SU-DHL-6 (cell line): ENCODE results near the gene KANK2.

Source experiments
- H2AFZ ChIP-seq: fragments of 200-600 bp; sonication (generic); 2 replicates; pipeline ENCODE4 v1.6.1; 2014; ENCODE audit warnings: low read depth, mild to moderate bottlenecking, moderate library complexity, mixed read lengths, antibody characterized with exemption, low read length; ENCODE audit not compliant: severe bottlenecking
- H3F3A ChIP-seq: fragments of 200-600 bp; shearing (Covaris generic); 2 replicates; pipeline ENCODE4 v1.6.0; 2016; ENCODE audit warnings: antibody characterized with exemption, mild to moderate bottlenecking; ENCODE audit not compliant: insufficient read depth
- H3K27ac ChIP-seq: fragments of 200-600 bp; sonication (generic); 2 replicates; pipeline ENCODE4 v1.5.1; 2016; ENCODE audit warnings: low read depth, mild to moderate bottlenecking, low read length, moderate library complexity, mixed read lengths
- H3K27me3 ChIP-seq: fragments of 200-600 bp; sonication (generic), shearing (Covaris generic); 2 replicates; pipeline ENCODE4 v1.6.0; 2014; ENCODE audit warnings: mild to moderate bottlenecking, low read length
- H3K36me3 ChIP-seq: fragments of 200-600 bp; sonication (generic); 2 replicates; pipeline ENCODE4 v1.6.1; 2014; ENCODE audit warnings: mild to moderate bottlenecking, low read length, mixed read lengths
- H3K4me2 ChIP-seq: fragments of 300-600, 200-600 bp; shearing (Covaris generic), sonication (generic); 2 replicates; pipeline ENCODE4 v1.6.0; 2014; ENCODE audit warnings: low read length, low read depth, mild to moderate bottlenecking; ENCODE audit not compliant: poor library complexity, severe bottlenecking
- H3K4me3 ChIP-seq: fragments of 200-600 bp; sonication (generic); 2 replicates; pipeline ENCODE4 v1.5.1; 2014; ENCODE audit warnings: antibody characterized with exemption, low read length, mild to moderate bottlenecking, mixed read lengths; ENCODE audit not compliant: insufficient read depth, poor library complexity, severe bottlenecking
- H3K79me2 ChIP-seq: fragments of 200-600 bp; sonication (generic); 2 replicates; pipeline ENCODE4 v1.6.1; 2014; ENCODE audit warnings: mild to moderate bottlenecking, low read length, moderate library complexity; ENCODE audit not compliant: insufficient read depth
- H3K9ac ChIP-seq: fragments of 200-600 bp; sonication (generic); 2 replicates; pipeline ENCODE4 v1.7.0; 2014; ENCODE audit warnings: mild to moderate bottlenecking, low read length
- H3K9me2 ChIP-seq: fragments of 200-600 bp; sonication (generic); replicated peaks from 2 replicates; pipeline ENCODE4 v1.6.1; 2014; ENCODE audit warnings: low read length; ENCODE audit not compliant: insufficient read depth
- H3K9me3 ChIP-seq: fragments of 200-600 bp; sonication (generic); 2 replicates; pipeline ENCODE4 v1.6.1; 2014; ENCODE audit warnings: low read length, mixed read lengths; ENCODE audit not compliant: insufficient read depth
- H4K20me1 ChIP-seq: fragments of 200-600 bp; sonication (generic); 2 replicates; pipeline ENCODE4 v1.6.1; 2014; ENCODE audit warnings: low read depth, mild to moderate bottlenecking, antibody characterized with exemption, low read length, moderate library complexity, mixed read lengths
- EZH2phosphoT487 ChIP-seq: fragments of 200-600 bp; sonication (generic), shearing (Covaris generic); conservative IDR thresholded peaks from 2 replicates; pipeline ENCODE4 v1.6.1; 2018; ENCODE audit warnings: mild to moderate bottlenecking, antibody characterized with exemption, low read length, moderate library complexity, mixed read lengths
- TF ChIP-seq, protein P1 (sequence below): fragments of 200-600 bp; sonication (generic); IDR thresholded peaks from one replicate; pipeline ENCODE4 v1.5.1; 2017; ENCODE audit warnings: antibody characterized with exemption, mild to moderate bottlenecking, low read length, moderate library complexity; ENCODE audit not compliant: insufficient read depth, poor library complexity, severe bottlenecking

KANK2 gene

DNA sequence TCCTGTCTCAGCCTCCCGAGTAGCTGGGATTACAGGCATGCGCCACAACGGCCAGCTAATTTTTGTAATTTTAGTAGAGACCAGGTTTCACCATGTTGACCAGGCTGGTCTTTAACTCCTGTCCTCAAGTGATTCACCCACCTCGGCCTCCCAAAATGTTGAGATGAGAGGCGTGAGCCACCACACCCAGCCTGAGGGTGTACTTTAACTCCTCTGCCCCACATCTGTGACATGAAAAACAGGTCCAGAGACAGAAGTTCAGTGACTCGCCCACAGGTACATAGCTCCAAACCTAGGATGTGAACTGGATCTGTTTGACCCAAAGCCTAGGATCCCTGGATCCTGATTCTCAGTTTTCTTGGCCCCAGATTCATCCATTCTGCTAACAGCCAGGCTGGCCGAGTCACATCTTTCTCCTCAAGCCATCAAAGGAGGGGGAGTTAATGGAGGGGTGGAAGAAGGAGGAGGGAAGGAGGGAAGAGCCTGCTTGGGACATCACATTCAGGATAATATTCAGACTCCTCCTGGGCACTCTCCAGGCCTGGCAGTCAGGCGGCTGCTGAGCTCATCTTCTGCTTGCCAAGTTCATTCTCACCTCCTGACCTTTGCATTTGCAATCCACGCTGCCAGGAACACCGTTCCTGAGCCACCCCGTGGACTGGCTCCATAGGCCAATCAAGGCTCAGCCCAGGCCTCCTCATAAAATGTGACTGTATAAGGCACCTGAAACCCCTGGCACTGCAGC, 44.9 kb downstream of the KANK2 start:
- no peaks in the 10 kb centered on the region for H3F3A ChIP-seq
- H3K4me2 ChIP-seq = no peak overlapping the region
- H3K27ac ChIP-seq = no peak overlapping the region
- peaks cover 2% of the 10 kb centered on the region; the same call in 1 of the 2 replicates for H3K36me3 ChIP-seq
- no peak overlapping the region for H3K9ac ChIP-seq
- no peaks in the 10 kb centered on the region for H3K27me3 ChIP-seq
- no peak overlapping the region for H3K4me3 ChIP-seq
- no peak for TF ChIP-seq EZH2phosphoT487
- TF ChIP-seq, protein P1, sequence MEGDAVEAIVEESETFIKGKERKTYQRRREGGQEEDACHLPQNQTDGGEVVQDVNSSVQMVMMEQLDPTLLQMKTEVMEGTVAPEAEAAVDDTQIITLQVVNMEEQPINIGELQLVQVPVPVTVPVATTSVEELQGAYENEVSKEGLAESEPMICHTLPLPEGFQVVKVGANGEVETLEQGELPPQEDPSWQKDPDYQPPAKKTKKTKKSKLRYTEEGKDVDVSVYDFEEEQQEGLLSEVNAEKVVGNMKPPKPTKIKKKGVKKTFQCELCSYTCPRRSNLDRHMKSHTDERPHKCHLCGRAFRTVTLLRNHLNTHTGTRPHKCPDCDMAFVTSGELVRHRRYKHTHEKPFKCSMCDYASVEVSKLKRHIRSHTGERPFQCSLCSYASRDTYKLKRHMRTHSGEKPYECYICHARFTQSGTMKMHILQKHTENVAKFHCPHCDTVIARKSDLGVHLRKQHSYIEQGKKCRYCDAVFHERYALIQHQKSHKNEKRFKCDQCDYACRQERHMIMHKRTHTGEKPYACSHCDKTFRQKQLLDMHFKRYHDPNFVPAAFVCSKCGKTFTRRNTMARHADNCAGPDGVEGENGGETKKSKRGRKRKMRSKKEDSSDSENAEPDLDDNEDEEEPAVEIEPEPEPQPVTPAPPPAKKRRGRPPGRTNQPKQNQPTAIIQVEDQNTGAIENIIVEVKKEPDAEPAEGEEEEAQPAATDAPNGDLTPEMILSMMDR = no peak
- no peaks in the 10 kb centered on the region for H3K9me2 ChIP-seq
- peaks cover 49% of the 10 kb centered on the region for H3K79me2 ChIP-seq
- H2AFZ ChIP-seq = no peak overlapping the region
- no peaks in the 10 kb centered on the region for H4K20me1 ChIP-seq
- H3K9me3 ChIP-seq = no peaks in the 10 kb centered on the region

GRCh38 chr19:11151181-11151580, 46.2 kb downstream of the KANK2 start:
- no peaks in the 10 kb centered on the region for H3K27me3 ChIP-seq
- no peaks in the 10 kb centered on the region for H3K9me2 ChIP-seq
- H4K20me1 ChIP-seq = no peaks in the 10 kb centered on the region
- no peaks in the 10 kb centered on the region for H3K9me3 ChIP-seq
- no peak overlapping the region for H3K4me2 ChIP-seq
- no peak overlapping the region for H3K9ac ChIP-seq
- no peaks in the 10 kb centered on the region for H3F3A ChIP-seq
- no peak overlapping the region for H3K27ac ChIP-seq
- TF ChIP-seq, protein P1 = no peak
- TF ChIP-seq EZH2phosphoT487 = no peak
- H3K79me2 ChIP-seq = peaks cover 49% of the 10 kb centered on the region
- no peak overlapping the region for H3K4me3 ChIP-seq
- peaks cover 3% of the 10 kb centered on the region; the same call in 1 of the 2 replicates for H3K36me3 ChIP-seq
- H2AFZ ChIP-seq = no peak overlapping the region

GRCh38 chr19:11148001-11148400, 49.3 kb downstream of the KANK2 start:
- H3K4me3 ChIP-seq = no peak overlapping the region
- H3K79me2 ChIP-seq = peaks cover 24% of the 10 kb centered on the region
- no peak overlapping the region for H3K27ac ChIP-seq
- no peak overlapping the region for H3K4me2 ChIP-seq
- peaks cover 10% of the 10 kb centered on the region; the same call in 1 of the 2 replicates for H3K36me3 ChIP-seq
- H2AFZ ChIP-seq = no peak overlapping the region
- H3F3A ChIP-seq = 0 out of 2 replicates have a peak, but pooled peaks cover 4% of the 10 kb centered on the region
- TF ChIP-seq, protein P1 = no peak
- TF ChIP-seq EZH2phosphoT487 = no peak
- no peaks in the 10 kb centered on the region for H3K27me3 ChIP-seq
- H3K9ac ChIP-seq = no peak overlapping the region
- no peaks in the 10 kb centered on the region for H3K9me3 ChIP-seq
- H3K9me2 ChIP-seq = no peaks in the 10 kb centered on the region
- no peaks in the 10 kb centered on the region for H4K20me1 ChIP-seq
